ENCODE measurements around the gene ACKR2.

- TF ChIP-seq USF2 (CRISPR knock-in tag; IDR thresholded peaks at IDR 0.05) = no peak
- no peak for TF ChIP-seq PREB (CRISPR knock-in tag; IDR thresholded peaks at IDR 0.05; ENCODE audit: borderline replicate concordance)
- no peak for TF ChIP-seq FOXK1 (CRISPR knock-in tag; IDR thresholded peaks at IDR 0.05)
- TF ChIP-seq, protein P1, sequence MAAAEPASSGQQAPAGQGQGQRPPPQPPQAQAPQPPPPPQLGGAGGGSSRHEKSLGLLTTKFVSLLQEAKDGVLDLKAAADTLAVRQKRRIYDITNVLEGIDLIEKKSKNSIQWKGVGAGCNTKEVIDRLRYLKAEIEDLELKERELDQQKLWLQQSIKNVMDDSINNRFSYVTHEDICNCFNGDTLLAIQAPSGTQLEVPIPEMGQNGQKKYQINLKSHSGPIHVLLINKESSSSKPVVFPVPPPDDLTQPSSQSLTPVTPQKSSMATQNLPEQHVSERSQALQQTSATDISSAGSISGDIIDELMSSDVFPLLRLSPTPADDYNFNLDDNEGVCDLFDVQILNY (CRISPR knock-in tag; IDR thresholded peaks at IDR 0.05) = no peak
- TF ChIP-seq, protein P2, sequence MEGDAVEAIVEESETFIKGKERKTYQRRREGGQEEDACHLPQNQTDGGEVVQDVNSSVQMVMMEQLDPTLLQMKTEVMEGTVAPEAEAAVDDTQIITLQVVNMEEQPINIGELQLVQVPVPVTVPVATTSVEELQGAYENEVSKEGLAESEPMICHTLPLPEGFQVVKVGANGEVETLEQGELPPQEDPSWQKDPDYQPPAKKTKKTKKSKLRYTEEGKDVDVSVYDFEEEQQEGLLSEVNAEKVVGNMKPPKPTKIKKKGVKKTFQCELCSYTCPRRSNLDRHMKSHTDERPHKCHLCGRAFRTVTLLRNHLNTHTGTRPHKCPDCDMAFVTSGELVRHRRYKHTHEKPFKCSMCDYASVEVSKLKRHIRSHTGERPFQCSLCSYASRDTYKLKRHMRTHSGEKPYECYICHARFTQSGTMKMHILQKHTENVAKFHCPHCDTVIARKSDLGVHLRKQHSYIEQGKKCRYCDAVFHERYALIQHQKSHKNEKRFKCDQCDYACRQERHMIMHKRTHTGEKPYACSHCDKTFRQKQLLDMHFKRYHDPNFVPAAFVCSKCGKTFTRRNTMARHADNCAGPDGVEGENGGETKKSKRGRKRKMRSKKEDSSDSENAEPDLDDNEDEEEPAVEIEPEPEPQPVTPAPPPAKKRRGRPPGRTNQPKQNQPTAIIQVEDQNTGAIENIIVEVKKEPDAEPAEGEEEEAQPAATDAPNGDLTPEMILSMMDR (IDR thresholded peaks at IDR 0.05) = no peak
- TF ChIP-seq, protein P3, sequence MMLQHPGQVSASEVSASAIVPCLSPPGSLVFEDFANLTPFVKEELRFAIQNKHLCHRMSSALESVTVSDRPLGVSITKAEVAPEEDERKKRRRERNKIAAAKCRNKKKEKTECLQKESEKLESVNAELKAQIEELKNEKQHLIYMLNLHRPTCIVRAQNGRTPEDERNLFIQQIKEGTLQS (CRISPR knock-in tag; conservative IDR thresholded peaks at IDR 0.05) = no peak
- TF ChIP-seq, protein P4, sequence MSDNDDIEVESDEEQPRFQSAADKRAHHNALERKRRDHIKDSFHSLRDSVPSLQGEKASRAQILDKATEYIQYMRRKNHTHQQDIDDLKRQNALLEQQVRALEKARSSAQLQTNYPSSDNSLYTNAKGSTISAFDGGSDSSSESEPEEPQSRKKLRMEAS (CRISPR knock-in tag; IDR thresholded peaks at IDR 0.05) = no peak
Measured at GRCh38 chr3:42853056-42853455, 43.8 kb downstream of the ACKR2 start.
